OCI-LY1 (cell line): ENCODE measurements around the gene CTSE.

Experiments
- H2AFZ ChIP-seq: fragments of 200-600 bp; sonication (generic), shearing (Covaris generic); 2 replicates; pipeline ENCODE4 v1.6.0; 2014; ENCODE audit warnings: antibody characterized with exemption, mild to moderate bottlenecking, low read length
- H3F3A ChIP-seq: fragments of 200-600 bp; sonication (generic), shearing (Covaris generic); 2 replicates; pipeline ENCODE4 v1.6.0; 2014; ENCODE audit warnings: mild to moderate bottlenecking, antibody characterized with exemption, low read length, moderate library complexity; ENCODE audit not compliant: insufficient read depth
- H3K27ac ChIP-seq: fragments of 200-600 bp; sonication (generic); 2 replicates; pipeline ENCODE4 v1.5.1; 2014; ENCODE audit warnings: low read length, mixed run types, mild to moderate bottlenecking, low read depth; ENCODE audit not compliant: poor library complexity, severe bottlenecking
- H3K27me3 ChIP-seq: fragments of 200-600 bp; sonication (generic); 2 replicates; pipeline ENCODE4 v1.6.0; 2014; ENCODE audit warnings: antibody characterized with exemption, mild to moderate bottlenecking, low read length, moderate library complexity; ENCODE audit not compliant: insufficient read depth
- H3K36me3 ChIP-seq: fragments of 200-600 bp; sonication (generic); 2 replicates; pipeline ENCODE4 v1.6.1; 2014; ENCODE audit warnings: mild to moderate bottlenecking, antibody characterized with exemption, low read length, moderate library complexity, mixed read lengths; ENCODE audit not compliant: insufficient read depth
- H3K4me1 ChIP-seq: fragments of 200-600 bp; sonication (generic); 2 replicates; pipeline ENCODE4 v1.5.1; 2014; ENCODE audit warnings: mild to moderate bottlenecking, low read length, moderate library complexity; ENCODE audit not compliant: insufficient read depth, severe bottlenecking
- H3K4me2 ChIP-seq: fragments of 200-600 bp; sonication (generic), shearing (Covaris generic); 2 replicates; pipeline ENCODE4 v1.6.1; 2014; ENCODE audit warnings: low read length
- H3K4me3 ChIP-seq: fragments of 200-600 bp; sonication (generic); 2 replicates; pipeline ENCODE4 v1.5.1; 2014; ENCODE audit warnings: low read length, low read depth, mild to moderate bottlenecking, mixed read lengths; ENCODE audit not compliant: poor library complexity, severe bottlenecking
- H3K79me2 ChIP-seq: fragments of 200-600 bp; shearing (Covaris generic); 2 replicates; pipeline ENCODE4 v1.6.1; 2016; ENCODE audit warnings: mixed run types, low read length, mixed read lengths; ENCODE audit not compliant: insufficient read depth
- H3K9ac ChIP-seq: fragments of 200-600 bp; sonication (generic), shearing (Covaris generic); 2 replicates; pipeline ENCODE4 v1.6.1; 2014; ENCODE audit warnings: mild to moderate bottlenecking, low read length, mixed read lengths
- H3K9me2 ChIP-seq: fragments of 200-600 bp; sonication (generic), shearing (Covaris generic); 2 replicates; pipeline ENCODE4 v1.6.1; 2014; ENCODE audit warnings: low read depth, mild to moderate bottlenecking, low read length, mixed read lengths
- H3K9me3 ChIP-seq: fragments of 200-600 bp; shearing (Covaris generic); 2 replicates; pipeline ENCODE4 v1.6.1; 2014; ENCODE audit warnings: low read length, mixed read lengths
- H4K20me1 ChIP-seq: fragments of 200-600 bp; sonication (generic), shearing (Covaris generic); 2 replicates; pipeline ENCODE4 v1.6.0; 2016; ENCODE audit warnings: mild to moderate bottlenecking, low read length; ENCODE audit not compliant: insufficient read depth
- CTCF ChIP-seq: fragments of 200-600 bp; sonication (generic), shearing (Covaris generic); IDR thresholded peaks from 2 replicates; pipeline ENCODE4 v1.5.1; 2017; ENCODE audit warnings: mild to moderate bottlenecking, antibody characterized with exemption, low read length, moderate library complexity, mixed read lengths
- EZH2 ChIP-seq: fragments of 200-600 bp; sonication (generic), shearing (Covaris generic); IDR thresholded peaks from 2 replicates; pipeline ENCODE4 v1.8.0; 2017; ENCODE audit warnings: borderline replicate concordance, mixed run types, mild to moderate bottlenecking, antibody characterized with exemption, low read length, moderate library complexity, mixed read lengths

Gene CTSE

GRCh38 chr1:206015071-206015470 is 8.6 kb downstream of the CTSE start:
- H3K9me2 ChIP-seq: no peaks in the 10 kb centered on the region
- H3K36me3 ChIP-seq: no peaks in the 10 kb centered on the region
- H3K27me3 ChIP-seq: no peaks in the 10 kb centered on the region
- no peaks in the 10 kb centered on the region for H3F3A ChIP-seq
- no peak overlapping the region for H3K9ac ChIP-seq
- H3K79me2 ChIP-seq: no peaks in the 10 kb centered on the region
- no peaks in the 10 kb centered on the region for H3K9me3 ChIP-seq
- no peaks in the 10 kb centered on the region for H4K20me1 ChIP-seq
- no peak overlapping the region for H3K4me2 ChIP-seq
- peaks cover 19% of the 10 kb centered on the region for H3K4me1 ChIP-seq
- H3K4me3 ChIP-seq: no peak overlapping the region
- no peak overlapping the region for H3K27ac ChIP-seq
- TF ChIP-seq EZH2 (no peak), CTCF (no peak)
- no peak overlapping the region for H2AFZ ChIP-seq

GRCh38 chr1:206014601-206015000 is 9.1 kb downstream of the CTSE start:
- no peaks in the 10 kb centered on the region for H3K9me2 ChIP-seq

DNA sequence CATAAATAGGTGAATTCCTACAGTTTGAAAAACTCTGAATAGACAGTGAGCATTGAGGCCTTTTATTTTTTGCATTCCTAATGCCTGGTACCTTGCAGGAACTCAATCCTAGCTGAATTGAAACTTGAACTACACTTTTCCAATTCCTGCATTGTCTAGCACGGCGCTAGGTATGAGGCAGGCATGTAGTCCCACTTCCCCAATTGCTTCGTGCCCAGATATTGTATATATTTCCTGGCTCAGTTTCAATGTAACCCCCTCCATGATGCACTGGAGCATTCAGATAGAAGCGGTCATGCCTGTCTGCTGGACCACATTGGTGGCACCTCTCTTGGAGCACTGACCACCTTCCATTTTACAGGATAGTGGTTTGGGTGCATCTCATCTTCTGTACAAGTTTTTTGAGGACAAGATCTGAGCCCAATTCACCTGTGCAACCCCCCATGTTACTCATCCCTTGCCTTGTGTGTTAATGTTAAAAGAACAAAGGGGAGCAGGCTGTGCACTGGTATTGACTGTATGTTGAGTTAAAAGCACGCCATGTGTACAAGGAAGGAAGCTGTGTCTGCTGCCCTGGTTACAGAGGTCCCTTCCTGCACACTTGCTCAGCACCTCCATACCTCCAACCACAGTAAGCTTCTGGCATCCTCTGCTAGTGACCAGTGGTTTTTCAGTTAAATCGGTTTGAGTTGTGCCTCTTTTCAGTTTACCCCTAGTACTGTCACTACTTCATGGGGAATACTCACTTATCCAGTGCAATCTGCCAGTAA is 10.5 kb downstream of the CTSE start:
- H3F3A ChIP-seq: no peaks in the 10 kb centered on the region
- H3K4me3 ChIP-seq: no peak overlapping the region
- TF ChIP-seq CTCF (no peak), EZH2 (no peak)
- H3K36me3 ChIP-seq: no peaks in the 10 kb centered on the region
- no peak overlapping the region for H2AFZ ChIP-seq
- H3K79me2 ChIP-seq: no peaks in the 10 kb centered on the region
- H3K9me2 ChIP-seq: no peaks in the 10 kb centered on the region
- H3K4me2 ChIP-seq: no peak overlapping the region
- H3K9ac ChIP-seq: no peak overlapping the region
- no peaks in the 10 kb centered on the region for H3K9me3 ChIP-seq
- peaks cover 19% of the 10 kb centered on the region for H3K4me1 ChIP-seq
- H4K20me1 ChIP-seq: no peaks in the 10 kb centered on the region
- H3K27ac ChIP-seq: no peak overlapping the region
- no peaks in the 10 kb centered on the region for H3K27me3 ChIP-seq

More at GRCh38 chr1:206014601-206015000, 9.1 kb downstream of the CTSE start:
- Histone ChIP-seq H3K27me3 (no peaks in the 10 kb centered on the region), H3K4me3 (no peak overlapping the region), H3K27ac (no peak overlapping the region), H3K9me3 (no peaks in the 10 kb centered on the region), H3F3A (no peaks in the 10 kb centered on the region), H2AFZ (no peak overlapping the region), H3K4me2 (no peak overlapping the region), H3K9ac (no peak overlapping the region), H4K20me1 (no peaks in the 10 kb centered on the region), H3K4me1 (peaks cover 19% of the 10 kb centered on the region), H3K36me3 (no peaks in the 10 kb centered on the region), H3K79me2 (no peaks in the 10 kb centered on the region)
- TF ChIP-seq EZH2: no peak
- no peak for TF ChIP-seq CTCF
